HG03066 (cell line): ENCODE measurements around the gene SNCAIP.
"Not testable (repeated sequence)": the region's sequence is repeated elsewhere in the genome, so short reads cannot be mapped to it uniquely, and the experiment has no call there.

Experiments used
- ATAC-seq: cut with Tn5 transposase; IDR thresholded peaks from one replicate; pipeline ENCODE4 v1.9.1; 2021; ENCODE audit warnings: low read depth; ENCODE audit not compliant: unreplicated experiment

SNCAIP gene

DNA sequence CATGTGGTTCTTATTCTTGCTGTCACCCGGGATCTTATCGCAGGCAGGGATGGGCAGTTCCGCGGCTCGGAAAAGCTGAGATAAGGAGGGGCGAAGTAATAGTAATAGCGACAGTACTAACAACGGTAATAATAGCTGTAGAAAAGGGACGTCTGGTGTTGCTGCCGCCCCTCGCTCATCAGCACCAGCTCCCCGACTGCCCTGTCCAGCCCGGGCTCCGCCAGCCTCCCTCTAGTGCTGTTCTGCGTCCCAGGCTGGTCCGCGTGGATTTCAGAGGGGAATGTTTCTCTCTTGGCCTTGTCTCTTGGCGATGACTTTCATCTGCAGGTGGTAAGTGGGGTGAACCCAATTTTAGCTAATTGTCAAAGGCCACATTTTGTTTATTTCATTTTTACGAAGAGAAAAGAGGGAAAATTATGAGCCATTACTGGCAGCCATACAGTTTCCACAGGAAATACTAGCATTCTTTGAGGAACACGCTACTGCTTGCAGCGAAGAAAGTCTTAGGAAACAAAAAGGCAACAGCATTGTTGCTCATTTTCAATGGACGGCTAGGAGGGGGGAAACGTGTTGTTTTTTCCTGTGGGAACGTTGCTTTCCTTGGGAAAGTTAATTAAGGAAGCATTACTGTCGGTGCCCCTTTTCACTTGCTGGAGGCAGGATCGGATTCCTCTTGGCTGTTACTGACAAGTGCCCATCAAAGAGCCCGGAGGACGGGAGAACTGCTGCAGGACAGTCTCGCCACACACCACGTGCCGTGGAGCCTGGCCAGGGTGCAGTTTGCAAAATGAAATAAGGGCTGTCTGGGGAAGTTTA lies 762 bp downstream of the SNCAIP start:
- no peak for ATAC-seq

DNA sequence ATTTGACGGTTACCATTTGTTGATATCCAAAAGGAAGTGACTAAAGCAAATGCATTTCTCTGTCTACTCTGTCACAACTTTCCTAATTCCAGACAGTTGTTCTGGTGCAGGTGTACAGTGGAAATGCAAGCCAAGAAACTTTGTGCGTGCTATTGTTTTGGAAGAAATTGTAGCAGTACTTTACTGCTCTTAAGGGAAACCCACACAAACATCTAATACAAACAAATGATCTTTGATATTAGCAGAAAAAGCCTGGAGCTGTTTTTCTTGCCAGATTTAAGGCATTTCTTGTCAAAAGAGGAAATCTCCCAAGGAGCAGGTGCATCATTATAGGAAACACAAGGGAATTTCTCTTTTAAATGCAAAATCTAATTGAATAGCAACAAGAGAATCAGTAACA lies 2.0 kb downstream of the SNCAIP start:
- no peak for ATAC-seq

GRCh38 chr5:122315521-122315920 lies 3.5 kb downstream of the SNCAIP start:
- no peak for ATAC-seq

DNA sequence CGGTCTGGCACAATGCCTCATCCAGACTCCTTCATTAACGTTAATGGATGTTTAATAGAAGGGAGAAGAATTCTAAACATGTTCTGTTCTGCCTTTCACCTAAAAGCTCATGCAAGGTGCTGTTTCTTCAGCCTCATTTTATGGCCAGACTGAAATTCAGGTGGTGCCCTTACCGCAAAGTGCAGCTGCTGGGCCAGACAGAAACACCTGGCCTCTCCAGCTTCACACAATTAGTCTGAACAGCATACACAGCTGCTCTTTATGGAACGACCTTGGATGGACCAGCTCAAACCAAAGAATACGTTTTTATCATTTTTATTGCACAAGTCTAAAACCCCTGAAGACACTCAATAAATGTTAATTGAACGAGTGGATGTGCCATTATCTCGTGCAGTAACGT lies 4.6 kb downstream of the SNCAIP start:
- no peak for ATAC-seq

- ATAC-seq, result no peak
Measured at GRCh38 chr5:122319897-122320296, 7.9 kb downstream of the SNCAIP start.

DNA sequence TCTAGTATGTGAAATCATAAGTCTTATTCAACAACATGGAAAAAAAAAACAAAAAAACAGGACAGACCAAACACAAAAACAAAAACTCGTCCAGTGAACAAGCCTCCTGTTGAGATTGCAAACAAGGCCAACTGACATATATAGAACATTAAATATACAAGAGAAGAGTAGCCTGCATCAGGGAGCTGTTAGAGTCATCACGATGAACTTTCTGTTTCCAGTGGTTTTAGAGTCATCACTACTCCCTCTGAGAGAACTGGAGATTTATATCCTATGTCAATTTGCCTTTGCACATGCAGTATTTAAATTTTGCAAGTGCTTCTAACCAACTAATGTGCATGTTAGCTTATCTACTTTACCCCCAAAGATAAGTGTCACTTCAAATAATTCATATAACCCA lies 9.9 kb downstream of the SNCAIP start:
- no peak for ATAC-seq

DNA sequence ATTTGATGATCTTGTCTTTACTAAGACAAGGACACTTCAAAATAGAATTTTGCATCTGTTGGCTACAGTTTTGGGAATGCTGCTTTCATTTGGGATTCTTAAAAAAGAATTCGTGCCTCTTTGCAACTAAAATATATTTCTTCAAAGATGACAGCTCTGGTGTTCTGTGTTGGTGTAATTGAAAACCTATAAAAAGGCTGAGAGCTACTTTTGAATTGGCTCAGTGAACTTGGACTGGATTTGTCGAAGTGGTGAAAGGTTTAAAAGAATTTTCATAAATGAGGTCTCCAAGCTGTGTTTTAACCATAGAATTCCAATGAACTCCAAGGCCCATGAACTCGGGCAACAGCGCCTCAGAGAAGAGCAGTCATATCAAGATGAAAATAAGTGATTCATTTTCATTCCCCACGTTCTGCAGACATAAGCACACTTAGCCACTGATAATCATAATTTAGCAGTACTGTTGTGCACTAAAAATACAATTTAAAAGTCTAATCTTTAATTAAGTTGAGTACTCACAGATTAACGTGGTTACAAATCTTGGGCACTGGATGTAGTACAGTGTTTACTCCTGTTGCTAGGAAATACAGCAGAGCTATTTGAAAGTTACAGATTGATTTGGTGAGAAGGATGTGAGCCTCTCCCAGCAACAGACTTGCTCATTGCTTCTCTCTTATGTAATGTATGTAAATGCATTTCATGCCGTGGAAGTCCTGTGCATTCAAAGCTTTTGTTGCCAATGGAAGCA lies 10.9 kb downstream of the SNCAIP start:
- ATAC-seq, result no peak

DNA sequence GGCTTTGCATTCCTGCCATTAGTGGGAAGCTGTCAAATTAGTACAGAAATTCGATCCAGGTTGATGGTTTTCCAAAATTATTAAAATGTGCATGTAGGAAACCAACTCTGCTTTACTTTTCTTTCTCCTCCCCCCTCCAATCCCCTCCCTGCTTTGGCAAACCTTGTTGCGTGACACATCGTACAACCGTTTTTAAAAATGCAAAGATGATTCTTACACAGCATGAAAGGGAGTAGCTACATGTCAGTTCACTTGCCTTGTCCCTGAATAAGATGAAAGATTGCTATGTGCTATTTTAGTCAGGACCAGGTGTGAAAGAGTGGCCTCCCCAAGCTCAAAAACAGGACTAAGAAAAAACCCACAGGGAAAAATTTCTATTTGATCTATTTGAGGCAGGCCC lies 11.7 kb downstream of the SNCAIP start:
- ATAC-seq, result no peak

DNA sequence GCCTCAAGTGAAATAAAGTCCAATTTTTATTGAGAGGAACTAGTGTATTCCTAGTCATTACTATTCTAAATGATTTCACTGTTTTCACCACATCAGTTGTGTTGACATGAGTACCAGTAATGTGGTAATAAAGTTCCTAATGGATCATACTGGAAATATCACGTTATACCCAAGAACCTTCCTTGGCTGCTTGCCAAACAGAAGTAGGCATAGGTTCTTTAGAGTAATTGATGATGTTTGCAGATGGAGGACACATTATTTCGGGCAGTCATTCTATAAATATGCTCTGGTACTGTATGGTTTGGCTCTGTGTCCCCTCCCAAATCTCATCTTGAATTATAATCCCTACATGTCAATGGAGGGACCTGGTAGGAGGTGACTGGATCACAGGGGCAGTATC lies 15.1 kb downstream of the SNCAIP start:
- no peak for ATAC-seq

DNA sequence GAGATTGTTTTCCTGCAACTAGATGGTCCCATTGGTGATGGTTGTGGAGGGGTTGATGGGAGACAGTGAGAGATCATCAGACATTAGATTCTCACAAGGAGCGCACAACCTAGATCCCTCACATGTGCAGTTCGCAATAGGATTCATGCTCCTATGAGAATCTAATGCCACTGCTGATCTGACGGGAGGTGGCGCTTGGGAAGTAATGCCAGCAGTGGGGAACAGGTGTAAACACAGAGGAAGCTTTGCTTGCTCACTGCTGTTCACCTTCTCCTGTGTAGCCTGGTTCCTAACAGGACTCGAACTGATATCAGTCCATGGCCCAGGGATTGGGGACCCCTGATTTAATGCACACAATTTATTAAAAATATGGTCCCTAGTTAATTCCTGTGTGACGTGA lies 18.8 kb downstream of the SNCAIP start:
- ATAC-seq, result no peak

DNA sequence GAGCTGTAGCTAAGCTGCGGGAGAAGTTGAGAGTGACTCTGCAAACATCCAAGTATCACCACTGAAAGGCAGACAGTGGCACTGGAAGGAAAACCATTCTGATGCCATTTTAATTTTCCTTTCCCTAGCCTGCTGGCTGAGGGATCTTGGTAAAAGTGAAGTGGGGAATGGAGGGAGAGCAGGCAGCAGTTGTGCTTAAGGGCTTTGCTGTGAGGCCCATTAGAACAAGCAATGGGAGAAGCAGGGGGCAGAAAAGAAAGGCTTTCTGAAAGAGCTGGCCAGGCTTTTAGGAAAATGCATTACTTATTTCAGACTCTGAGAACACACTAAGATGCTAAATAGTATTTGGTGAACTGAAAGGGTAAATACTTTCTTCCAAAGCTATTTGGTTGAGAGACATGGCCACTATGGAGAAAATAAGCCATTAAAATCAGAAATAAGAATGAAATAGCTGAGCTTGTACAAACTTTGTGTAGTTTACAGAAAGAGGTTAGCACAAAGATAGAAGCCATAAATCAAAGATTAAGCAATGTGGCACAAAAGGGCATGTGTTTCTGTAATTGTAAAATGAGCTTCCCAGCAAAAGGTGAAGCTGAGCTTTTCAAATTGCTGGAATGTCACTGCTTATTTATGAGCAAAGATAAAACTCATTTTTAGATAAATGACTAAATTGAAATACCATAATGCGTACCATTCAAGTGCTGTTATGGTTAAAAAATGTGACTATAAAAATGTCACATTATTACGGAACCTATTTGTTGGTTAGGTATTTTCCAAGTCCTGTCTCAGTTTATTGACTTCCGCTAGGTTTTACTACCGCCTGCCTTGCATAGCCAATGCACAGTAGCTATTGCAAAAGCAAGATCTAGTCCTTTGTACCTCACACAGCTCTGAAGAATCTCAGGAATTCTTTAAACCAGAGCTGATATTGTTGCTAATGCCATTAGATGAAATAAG lies 20.8 kb downstream of the SNCAIP start:
- no peak for ATAC-seq

- no peak for ATAC-seq
Measured at GRCh38 chr5:122333564-122333963, 21.5 kb downstream of the SNCAIP start.

GRCh38 chr5:122339591-122339990 lies 27.6 kb downstream of the SNCAIP start:
- no peak for ATAC-seq

- no peak for ATAC-seq
Measured at GRCh38 chr5:122341087-122341486, 29.1 kb downstream of the SNCAIP start.

GRCh38 chr5:122342256-122342655 lies 30.2 kb downstream of the SNCAIP start:
- no peak for ATAC-seq

DNA sequence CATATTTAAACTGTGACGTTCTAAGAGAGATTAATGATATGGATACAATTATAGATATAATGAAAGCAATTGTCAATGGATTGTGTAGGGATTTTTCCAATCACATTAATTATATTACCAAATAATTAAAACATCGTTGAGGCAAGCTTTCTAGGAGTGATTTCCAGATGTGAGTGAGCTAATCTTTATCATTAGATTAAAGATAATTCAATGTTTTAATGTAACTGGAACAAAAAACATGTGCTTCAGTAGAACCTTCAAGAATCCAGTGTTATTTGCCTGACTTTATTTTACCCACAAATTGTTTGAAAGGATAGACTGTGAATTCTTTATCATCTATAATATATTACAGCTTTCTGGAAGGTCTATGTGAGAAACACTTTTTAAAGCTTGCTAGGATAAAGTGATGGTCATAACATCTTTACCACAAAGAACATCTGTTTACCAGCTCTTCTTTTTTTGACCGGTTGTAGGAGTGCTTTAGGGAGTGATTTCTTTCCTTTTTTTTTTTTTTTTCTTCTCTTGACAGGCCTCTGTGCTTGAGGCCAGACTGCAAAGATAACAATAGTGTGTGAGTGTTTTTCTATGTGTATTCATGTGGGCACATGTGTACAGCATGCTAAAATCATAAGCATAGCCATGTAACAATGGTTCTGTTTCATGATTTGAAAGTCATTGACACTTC lies 35.0 kb downstream of the SNCAIP start:
- no peak for ATAC-seq

DNA sequence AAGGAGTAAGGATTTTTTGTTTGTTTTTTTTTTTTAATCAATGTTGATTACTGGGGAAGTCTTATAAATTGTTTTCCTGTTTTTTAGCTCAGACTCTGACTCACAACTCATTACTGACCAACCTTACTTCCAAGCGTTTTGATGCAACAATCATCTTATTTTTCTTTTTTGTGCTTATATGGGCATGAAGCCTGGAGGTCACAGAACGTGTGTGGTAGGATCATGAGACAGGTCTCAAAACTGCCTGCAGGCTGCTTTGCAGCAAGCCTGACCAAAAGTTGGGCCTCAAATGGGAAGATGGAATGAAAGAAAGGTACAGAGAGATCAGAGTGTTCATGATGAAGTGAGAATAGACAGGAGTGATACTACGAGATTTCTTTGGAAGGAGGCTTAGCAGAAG lies 38.5 kb downstream of the SNCAIP start:
- no peak for ATAC-seq

DNA sequence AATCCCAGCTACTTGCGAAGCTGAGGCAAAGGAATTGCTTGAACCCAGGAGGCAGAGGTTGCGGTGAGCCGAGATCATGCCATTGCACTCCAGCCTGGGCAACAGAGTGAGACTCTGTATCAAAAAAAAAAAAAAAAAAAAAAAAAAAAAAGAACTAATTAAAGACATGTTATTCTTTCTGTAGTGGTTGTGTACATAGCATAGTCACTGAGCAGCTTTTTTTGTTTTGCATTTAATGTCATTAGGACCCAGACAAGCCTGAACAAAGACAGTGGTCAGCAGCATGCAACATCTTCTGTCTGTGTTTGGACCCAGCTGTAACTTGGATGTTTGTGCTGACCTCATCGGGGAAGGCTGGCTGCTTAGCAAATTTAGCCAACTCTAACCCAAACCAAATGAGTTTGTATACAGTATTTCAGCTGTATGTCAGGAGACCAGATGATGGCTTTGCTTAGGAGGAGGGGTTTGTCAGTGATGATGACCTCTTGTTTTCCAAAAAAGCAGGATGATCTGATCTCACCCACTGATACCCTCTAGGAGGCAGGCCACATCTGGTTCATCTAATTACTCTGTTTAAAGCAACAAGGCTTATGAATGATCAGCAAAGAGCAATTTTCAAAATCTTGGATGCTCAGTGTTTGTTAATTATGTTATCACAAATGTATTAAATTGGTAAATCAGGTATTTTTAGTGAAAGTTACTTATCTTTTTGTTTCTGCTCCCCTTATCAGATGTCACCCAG lies 39.5 kb downstream of the SNCAIP start:
- ATAC-seq, result no peak

- ATAC-seq, result no peak
Measured at GRCh38 chr5:122352331-122352730, 40.3 kb downstream of the SNCAIP start.

DNA sequence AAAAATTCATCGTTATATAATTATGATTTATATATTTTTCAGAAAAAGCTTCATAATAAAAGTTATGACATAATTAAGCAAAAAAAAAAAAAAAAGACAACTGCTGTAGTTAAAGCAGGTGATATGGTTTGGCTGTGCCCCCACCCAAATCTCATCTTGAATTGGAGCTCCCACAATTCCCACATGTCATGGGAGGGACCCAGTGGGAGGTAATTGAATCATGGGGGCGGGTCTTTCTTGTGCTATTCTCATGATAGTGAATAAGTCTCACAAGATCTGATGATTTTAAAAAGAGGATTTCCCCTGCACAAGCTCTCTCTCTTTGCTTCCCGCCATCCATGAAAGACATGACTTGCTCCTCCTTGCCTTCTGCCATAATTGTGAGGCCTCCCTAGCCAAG lies 41.3 kb downstream of the SNCAIP start:
- ATAC-seq, result not testable (repeated sequence)
